ENCODE measurements around the gene UVRAG.

The UVRAG gene

GRCh38 chr11:75996523-75997442, 181.8 kb downstream of the UVRAG start:
- TF ChIP-seq RAD21 (IDR thresholded peaks at IDR 0.05; ENCODE audit: low read depth) (no peak), ZBTB7A (IDR thresholded peaks at IDR 0.05; ENCODE audit: low read depth) (no peak), CEBPB (IDR thresholded peaks at IDR 0.05) (no peak), REST (IDR thresholded peaks at IDR 0.05; ENCODE audit: low read depth) (no peak), USF1 (IDR thresholded peaks at IDR 0.05) (no peak), MAX (IDR thresholded peaks at IDR 0.05) (no peak), TCF12 (IDR thresholded peaks at IDR 0.05; ENCODE audit: low read depth) (no peak), FOXM1 (IDR thresholded peaks at IDR 0.05; ENCODE audit: borderline replicate concordance, low read depth) (no peak), CREB1 (IDR thresholded peaks at IDR 0.05; ENCODE audit: low read depth) (no peak), NFIC (IDR thresholded peaks at IDR 0.05) (no peak), EGR1 (IDR thresholded peaks at IDR 0.05) (no peak), TEAD4 (IDR thresholded peaks at IDR 0.05) (no peak), EP300 (IDR thresholded peaks at IDR 0.05; ENCODE audit: borderline replicate concordance) (no peak), TAF1 (IDR thresholded peaks at IDR 0.05; ENCODE audit: low read depth) (no peak), YY1 (IDR thresholded peaks at IDR 0.05; ENCODE audit: low read depth) (no peak)

GRCh38 chr11:76004400-76004799, 189.4 kb downstream of the UVRAG start:
- no peak for TF ChIP-seq EGR1 (IDR thresholded peaks at IDR 0.05)
- no peak for TF ChIP-seq ZBTB7A (IDR thresholded peaks at IDR 0.05; ENCODE audit: low read depth)
- no peak for TF ChIP-seq FOXM1 (IDR thresholded peaks at IDR 0.05; ENCODE audit: borderline replicate concordance, low read depth)
- TF ChIP-seq RAD21 (IDR thresholded peaks at IDR 0.05; ENCODE audit: low read depth) = no peak

- TF ChIP-seq USF1 (IDR thresholded peaks at IDR 0.05) (no peak), MAX (IDR thresholded peaks at IDR 0.05) (no peak), NFIC (IDR thresholded peaks at IDR 0.05) (no peak), CREB1 (IDR thresholded peaks at IDR 0.05; ENCODE audit: low read depth) (no peak), CEBPB (IDR thresholded peaks at IDR 0.05) (no peak)
These were observed 190.7 kb downstream of the UVRAG start for GRCh38 chr11:76005756-76006155.

- TF ChIP-seq EGR1 (IDR thresholded peaks at IDR 0.05) = no peak
- TF ChIP-seq NFIC (IDR thresholded peaks at IDR 0.05) = no peak
- TF ChIP-seq ZBTB7A (IDR thresholded peaks at IDR 0.05; ENCODE audit: low read depth) = no peak
- TF ChIP-seq MAX (IDR thresholded peaks at IDR 0.05) = no peak
- TF ChIP-seq EP300 (IDR thresholded peaks at IDR 0.05; ENCODE audit: borderline replicate concordance) = no peak
- TF ChIP-seq CREB1 (IDR thresholded peaks at IDR 0.05; ENCODE audit: low read depth) = no peak
- TF ChIP-seq TCF12 (IDR thresholded peaks at IDR 0.05; ENCODE audit: low read depth) = no peak
- no peak for TF ChIP-seq REST (IDR thresholded peaks at IDR 0.05; ENCODE audit: low read depth)
- no peak for TF ChIP-seq CEBPB (IDR thresholded peaks at IDR 0.05)
- no peak for TF ChIP-seq RAD21 (IDR thresholded peaks at IDR 0.05; ENCODE audit: low read depth)
- no peak for TF ChIP-seq FOXM1 (IDR thresholded peaks at IDR 0.05; ENCODE audit: borderline replicate concordance, low read depth)
- TF ChIP-seq USF1 (IDR thresholded peaks at IDR 0.05) = no peak
- no peak for TF ChIP-seq TEAD4 (IDR thresholded peaks at IDR 0.05)
- no peak for TF ChIP-seq TAF1 (IDR thresholded peaks at IDR 0.05; ENCODE audit: low read depth)
- no peak for TF ChIP-seq YY1 (IDR thresholded peaks at IDR 0.05; ENCODE audit: low read depth)
These were observed 192.2 kb downstream of the UVRAG start for GRCh38 chr11:76007166-76007565.

- no peak for TF ChIP-seq USF1 (IDR thresholded peaks at IDR 0.05)
- TF ChIP-seq MAX (IDR thresholded peaks at IDR 0.05) = no peak
- TF ChIP-seq RAD21 (IDR thresholded peaks at IDR 0.05; ENCODE audit: low read depth) = no peak
- no peak for TF ChIP-seq YY1 (IDR thresholded peaks at IDR 0.05; ENCODE audit: low read depth)
- no peak for TF ChIP-seq REST (IDR thresholded peaks at IDR 0.05; ENCODE audit: low read depth)
- no peak for TF ChIP-seq EP300 (IDR thresholded peaks at IDR 0.05; ENCODE audit: borderline replicate concordance)
- TF ChIP-seq TEAD4 (IDR thresholded peaks at IDR 0.05) = no peak
- no peak for TF ChIP-seq CEBPB (IDR thresholded peaks at IDR 0.05)
- no peak for TF ChIP-seq CREB1 (IDR thresholded peaks at IDR 0.05; ENCODE audit: low read depth)
- no peak for TF ChIP-seq TAF1 (IDR thresholded peaks at IDR 0.05; ENCODE audit: low read depth)
- no peak for TF ChIP-seq TCF12 (IDR thresholded peaks at IDR 0.05; ENCODE audit: low read depth)
- no peak for TF ChIP-seq FOXM1 (IDR thresholded peaks at IDR 0.05; ENCODE audit: borderline replicate concordance, low read depth)
- no peak for TF ChIP-seq EGR1 (IDR thresholded peaks at IDR 0.05)
- no peak for TF ChIP-seq NFIC (IDR thresholded peaks at IDR 0.05)
- TF ChIP-seq ZBTB7A (IDR thresholded peaks at IDR 0.05; ENCODE audit: low read depth) = no peak
These were observed 193.5 kb downstream of the UVRAG start for GRCh38 chr11:76008474-76008873.

Data from Ishikawa (cell line).